ENCODE data around the gene HNRNPC. TPM values are rescaled to one million over a fixed set of nuclear protein-coding genes. Genes with fewer than 3 reads are reported as not detected.

The HNRNPC gene
- polyA plus RNA-seq, 1 donor from 2014 or later, result 1,176 TPM

DNA sequence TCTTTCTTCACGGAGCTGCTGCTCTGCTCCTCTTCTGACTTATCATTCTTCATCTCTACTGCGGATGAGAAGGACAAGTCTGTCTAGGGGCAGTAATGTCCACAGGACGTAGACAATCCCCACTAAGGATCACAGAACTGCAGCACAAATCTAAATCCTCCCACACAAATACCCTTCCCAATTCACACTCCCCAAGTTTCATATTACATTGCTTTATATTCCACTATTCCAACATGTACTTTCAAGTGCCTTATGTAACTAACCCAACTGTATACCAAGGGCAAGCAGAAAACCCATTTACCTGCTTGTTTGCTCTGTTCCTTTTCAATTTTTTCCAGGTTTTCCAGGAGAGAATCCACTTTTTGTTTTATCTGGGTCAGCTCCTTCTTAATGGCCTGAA is 57.7 kb downstream of the HNRNPC start:
- H3K4me3 ChIP-seq (ENCODE audit: low read length), result no peak overlapping the region
- peaks cover 6% of the 10 kb centered on the region for H4K20me1 ChIP-seq (ENCODE audit: insufficient read depth)
- no peaks in the 10 kb centered on the region for H3F3A ChIP-seq (ENCODE audit: insufficient read depth, low read length, poor library complexity, severe bottlenecking)
- TF ChIP-seq RAD21 (conservative IDR thresholded peaks at IDR 0.05) (no peak), MXI1 (conservative IDR thresholded peaks at IDR 0.05; ENCODE audit: poor library complexity, severe bottlenecking) (no peak), POLR2AphosphoS5 (IDR thresholded peaks at IDR 0.05) (no peak), EZH2 (IDR thresholded peaks at IDR 0.05; ENCODE audit: borderline replicate concordance, insufficient read depth, low read length, poor library complexity, severe bottlenecking) (no peak), CTCF (IDR thresholded peaks at IDR 0.05; ENCODE audit: poor library complexity, severe bottlenecking) (no peak), SMC3 (conservative IDR thresholded peaks at IDR 0.05; ENCODE audit: poor library complexity) (no peak), TAF1 (IDR thresholded peaks at IDR 0.05; ENCODE audit: low read depth) (no peak), EP300 (conservative IDR thresholded peaks at IDR 0.05; ENCODE audit: poor library complexity, severe bottlenecking) (no peak)
- TF ChIP-seq, protein P1, sequence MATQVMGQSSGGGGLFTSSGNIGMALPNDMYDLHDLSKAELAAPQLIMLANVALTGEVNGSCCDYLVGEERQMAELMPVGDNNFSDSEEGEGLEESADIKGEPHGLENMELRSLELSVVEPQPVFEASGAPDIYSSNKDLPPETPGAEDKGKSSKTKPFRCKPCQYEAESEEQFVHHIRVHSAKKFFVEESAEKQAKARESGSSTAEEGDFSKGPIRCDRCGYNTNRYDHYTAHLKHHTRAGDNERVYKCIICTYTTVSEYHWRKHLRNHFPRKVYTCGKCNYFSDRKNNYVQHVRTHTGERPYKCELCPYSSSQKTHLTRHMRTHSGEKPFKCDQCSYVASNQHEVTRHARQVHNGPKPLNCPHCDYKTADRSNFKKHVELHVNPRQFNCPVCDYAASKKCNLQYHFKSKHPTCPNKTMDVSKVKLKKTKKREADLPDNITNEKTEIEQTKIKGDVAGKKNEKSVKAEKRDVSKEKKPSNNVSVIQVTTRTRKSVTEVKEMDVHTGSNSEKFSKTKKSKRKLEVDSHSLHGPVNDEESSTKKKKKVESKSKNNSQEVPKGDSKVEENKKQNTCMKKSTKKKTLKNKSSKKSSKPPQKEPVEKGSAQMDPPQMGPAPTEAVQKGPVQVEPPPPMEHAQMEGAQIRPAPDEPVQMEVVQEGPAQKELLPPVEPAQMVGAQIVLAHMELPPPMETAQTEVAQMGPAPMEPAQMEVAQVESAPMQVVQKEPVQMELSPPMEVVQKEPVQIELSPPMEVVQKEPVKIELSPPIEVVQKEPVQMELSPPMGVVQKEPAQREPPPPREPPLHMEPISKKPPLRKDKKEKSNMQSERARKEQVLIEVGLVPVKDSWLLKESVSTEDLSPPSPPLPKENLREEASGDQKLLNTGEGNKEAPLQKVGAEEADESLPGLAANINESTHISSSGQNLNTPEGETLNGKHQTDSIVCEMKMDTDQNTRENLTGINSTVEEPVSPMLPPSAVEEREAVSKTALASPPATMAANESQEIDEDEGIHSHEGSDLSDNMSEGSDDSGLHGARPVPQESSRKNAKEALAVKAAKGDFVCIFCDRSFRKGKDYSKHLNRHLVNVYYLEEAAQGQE (IDR thresholded peaks at IDR 0.05; ENCODE audit: borderline replicate concordance), result no peak
- H3K27me3 ChIP-seq (ENCODE audit: insufficient read depth, low read depth, low read length), result no peaks in the 10 kb centered on the region
- no peak overlapping the region for H2AFZ ChIP-seq (ENCODE audit: low read depth, low read length)
- H3K9ac ChIP-seq (ENCODE audit: low read length), result no peak overlapping the region
- H3K36me3 ChIP-seq (ENCODE audit: insufficient read depth, low read length), result peaks cover 2% of the 10 kb centered on the region
- peaks cover 43% of the 10 kb centered on the region for H3K79me2 ChIP-seq (replicated peaks; ENCODE audit: insufficient read depth, low read length)
- no peak overlapping the region for H3K4me2 ChIP-seq (ENCODE audit: low read length)
- H3K27ac ChIP-seq (ENCODE audit: low read length), result no peak overlapping the region
- no peaks in the 10 kb centered on the region for H3K9me2 ChIP-seq (ENCODE audit: insufficient read depth, low read length)
- no peaks in the 10 kb centered on the region for H3K9me3 ChIP-seq (ENCODE audit: low read length)

DNA sequence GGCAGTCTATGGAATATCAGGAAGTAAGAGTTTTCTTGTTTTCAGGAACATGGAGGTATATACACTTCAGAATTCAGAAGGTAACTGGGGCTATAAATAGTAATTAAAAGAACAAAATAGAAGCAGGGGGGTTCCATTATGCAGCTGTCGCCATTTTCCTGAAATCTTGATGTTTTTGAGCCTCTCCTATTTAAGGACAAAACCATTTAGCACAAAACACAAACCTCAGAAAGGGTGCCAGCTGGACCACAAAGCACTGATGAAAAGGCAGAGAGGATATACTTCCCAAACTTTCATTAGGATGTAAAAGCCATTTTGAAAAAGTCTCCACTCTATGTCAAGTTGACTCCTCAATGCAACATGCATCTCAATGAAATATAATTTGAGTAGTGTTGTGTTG is 59.2 kb downstream of the HNRNPC start:
- no peak overlapping the region for H3K4me3 ChIP-seq (ENCODE audit: low read length)
- no peaks in the 10 kb centered on the region for H3F3A ChIP-seq (ENCODE audit: insufficient read depth, low read length, poor library complexity, severe bottlenecking)
- H3K9me2 ChIP-seq (ENCODE audit: insufficient read depth, low read length), result no peaks in the 10 kb centered on the region
- H3K36me3 ChIP-seq (ENCODE audit: insufficient read depth, low read length), result peaks cover 2% of the 10 kb centered on the region
- no peak overlapping the region for H3K9ac ChIP-seq (ENCODE audit: low read length)
- TF ChIP-seq MXI1 (conservative IDR thresholded peaks at IDR 0.05; ENCODE audit: poor library complexity, severe bottlenecking), result no peak
- TF ChIP-seq EZH2 (IDR thresholded peaks at IDR 0.05; ENCODE audit: borderline replicate concordance, insufficient read depth, low read length, poor library complexity, severe bottlenecking), result no peak
- TF ChIP-seq TAF1 (IDR thresholded peaks at IDR 0.05; ENCODE audit: low read depth), result no peak
- no peak for TF ChIP-seq SMC3 (conservative IDR thresholded peaks at IDR 0.05; ENCODE audit: poor library complexity)
- TF ChIP-seq CTCF (IDR thresholded peaks at IDR 0.05; ENCODE audit: poor library complexity, severe bottlenecking), result no peak
- TF ChIP-seq POLR2AphosphoS5 (IDR thresholded peaks at IDR 0.05), result no peak
- no peak for TF ChIP-seq EP300 (conservative IDR thresholded peaks at IDR 0.05; ENCODE audit: poor library complexity, severe bottlenecking)
- TF ChIP-seq, protein P1 (IDR thresholded peaks at IDR 0.05; ENCODE audit: borderline replicate concordance), result no peak
- TF ChIP-seq RAD21 (conservative IDR thresholded peaks at IDR 0.05), result no peak
- H3K4me2 ChIP-seq (ENCODE audit: low read length), result no peak overlapping the region
- no peaks in the 10 kb centered on the region for H3K27me3 ChIP-seq (ENCODE audit: insufficient read depth, low read depth, low read length)
- peaks cover 31% of the 10 kb centered on the region for H3K79me2 ChIP-seq (replicated peaks; ENCODE audit: insufficient read depth, low read length)
- H4K20me1 ChIP-seq (ENCODE audit: insufficient read depth), result peaks cover 5% of the 10 kb centered on the region
- H3K9me3 ChIP-seq (ENCODE audit: low read length), result no peaks in the 10 kb centered on the region
- H2AFZ ChIP-seq (ENCODE audit: low read depth, low read length), result no peak overlapping the region
- no peak overlapping the region for H3K27ac ChIP-seq (ENCODE audit: low read length)

Measured in neural cell (in vitro differentiated cells).